H1 (cell line): ENCODE data around the gene TMEM236. TPM values are rescaled to one million over a fixed set of nuclear protein-coding genes. Genes with fewer than 3 reads are reported as not detected.

ENCODE experiments used
- CTCF ChIA-PET: fragments of 300-600 bp; sonication (Branson Sonifier 250); formaldehyde crosslinking; loops from one replicate; lab custom pipeline; 2021; ENCODE audit not compliant: partially characterized antibody; lab: Charles Lee
- POLR2A ChIA-PET: fragments of 300-600 bp; sonication (Branson Sonifier 250); formaldehyde crosslinking; loops from one replicate; lab custom pipeline; 2021; ENCODE audit warnings: inconsistent platforms; ENCODE audit not compliant: partially characterized antibody; lab: Charles Lee
- DNase-seq, 2 experiments: peaks; one replicate each; pipeline versions ENCODE4 v3.0.0 to v3.0.0-alpha.2; 2010 to 2022; ENCODE audit warnings: low spot score in 2 of 2, low read depth in 1 of 2, mixed read lengths in 1 of 2
- FAIRE-seq: peaks from 2 replicates; lab custom pipeline; 2011; peaks lifted over from hg19 to GRCh38; lab: Jason Lieb, UNC
- H2AFZ ChIP-seq: 2 replicates; pipeline ENCODE4 v1.8.1; 2012; ENCODE audit warnings: low read length, inconsistent platforms
- H2AK5ac ChIP-seq: 2 replicates; pipeline ENCODE4 v1.6.1; 2013; ENCODE audit warnings: low read depth, low read length
- H2BK120ac ChIP-seq: replicated peaks from 2 replicates; pipeline ENCODE3; 2013; ENCODE audit warnings: low read depth, low read length, inconsistent platforms
- H2BK12ac ChIP-seq: 2 replicates; pipeline ENCODE4 v1.6.1; 2013; ENCODE audit warnings: low read depth, low read length
- H2BK15ac ChIP-seq: 2 replicates; pipeline ENCODE4 v1.6.1; 2013; ENCODE audit warnings: low read length
- H2BK20ac ChIP-seq: 2 replicates; pipeline ENCODE4 v1.6.1; 2013; ENCODE audit warnings: low read length
- H2BK5ac ChIP-seq: 2 replicates; pipeline ENCODE4 v1.6.1; 2013; ENCODE audit warnings: low read depth, low read length
- H3K14ac ChIP-seq: 2 replicates; pipeline ENCODE4 v1.6.1; 2013; ENCODE audit warnings: inconsistent platforms; ENCODE audit not compliant: insufficient read length
- H3K18ac ChIP-seq: 2 replicates; pipeline ENCODE4 v1.6.1; 2013; ENCODE audit warnings: low read length; ENCODE audit errors: extremely low read depth
- H3K23ac ChIP-seq: 2 replicates; pipeline ENCODE4 v1.6.1; 2013; ENCODE audit warnings: inconsistent platforms; ENCODE audit not compliant: insufficient read length
- H3K23me2 ChIP-seq: 2 replicates; pipeline ENCODE4 v1.6.1; 2013; ENCODE audit warnings: low read depth, low read length
- H3K27ac ChIP-seq: 2 replicates; pipeline ENCODE4 v1.6.1; 2011; ENCODE audit warnings: low read depth, low read length, inconsistent platforms
- H3K27me3 ChIP-seq, 4 experiments: replicated peaks in 1 of 4; 1 replicate in 1 of 4; 2 replicates in 3 of 4; pipeline versions ENCODE4 v1.6.1 to v1.8.1; 2011 to 2013; ENCODE audit warnings: low read length in 3 of 4, mild to moderate bottlenecking in 3 of 4, inconsistent platforms in 2 of 4, mixed read lengths in 2 of 4, moderate library complexity in 1 of 4; ENCODE audit not compliant: control insufficient read depth in 3 of 4, insufficient read depth in 3 of 4; ENCODE audit errors: extremely low read depth in 1 of 4
- H3K36me3 ChIP-seq, 4 experiments: 2 replicates each; pipeline versions ENCODE4 v1.6.1 to v1.8.1; 2011 to 2013; ENCODE audit warnings: mild to moderate bottlenecking in 4 of 4, low read length in 3 of 4, moderate library complexity in 2 of 4, control low read depth in 1 of 4, inconsistent platforms in 1 of 4; ENCODE audit not compliant: insufficient read depth in 4 of 4, control insufficient read depth in 2 of 4
- H3K4ac ChIP-seq: replicated peaks from 2 replicates; pipeline ENCODE3; 2013; ENCODE audit warnings: low read length, low read depth, mixed read lengths, inconsistent platforms; ENCODE audit not compliant: insufficient read length
- H3K4me1 ChIP-seq, 4 experiments: replicated peaks in 1 of 4; 1 replicate in 1 of 4; 2 replicates in 3 of 4; pipeline versions ENCODE4 v1.6.1 to v1.8.1; 2011 to 2013; ENCODE audit warnings: low read length in 3 of 4, inconsistent platforms in 2 of 4, mixed read lengths in 1 of 4; ENCODE audit not compliant: insufficient read depth in 4 of 4, control insufficient read depth in 3 of 4
- H3K4me2 ChIP-seq, 2 experiments: 2 replicates each; pipeline versions ENCODE4 v1.6.1 to v1.8.1; 2011 to 2013; ENCODE audit warnings: low read depth in 2 of 2, low read length in 2 of 2, control low read depth in 1 of 2, inconsistent platforms in 1 of 2, mild to moderate bottlenecking in 1 of 2; ENCODE audit not compliant: insufficient read depth in 1 of 2
- H3K4me3 ChIP-seq, 4 experiments: fragments of 200-600, 300-600 bp in 1 of 4; sonication (generic), shearing (Covaris generic), sonication (Bioruptor Twin) in 1 of 4; 2 replicates each; pipeline versions ENCODE4 v1.5.1 to v1.8.1; 2011 to 2016; ENCODE audit warnings: low read length in 4 of 4, low read depth in 3 of 4, control low read depth in 2 of 4, inconsistent platforms in 2 of 4, mild to moderate bottlenecking in 2 of 4, mixed read lengths in 1 of 4, moderate library complexity in 1 of 4; ENCODE audit not compliant: insufficient read depth in 2 of 4; ENCODE audit errors: extremely low read depth in 1 of 4
- H3K56ac ChIP-seq: replicated peaks from 2 replicates; pipeline ENCODE3; 2013; ENCODE audit warnings: low read depth, mild to moderate bottlenecking, mixed read lengths, low read length, inconsistent platforms; ENCODE audit not compliant: insufficient read length
- H3K79me1 ChIP-seq: 2 replicates; pipeline ENCODE4 v1.6.1; 2013; ENCODE audit warnings: low read depth, low read length, control low read depth
- H3K79me2 ChIP-seq, 2 experiments: 2 replicates each; pipeline versions ENCODE4 v1.6.1 to v1.8.1; 2012 to 2013; ENCODE audit warnings: low read length in 2 of 2, mild to moderate bottlenecking in 2 of 2, inconsistent platforms in 1 of 2; ENCODE audit not compliant: insufficient read depth in 2 of 2, control insufficient read depth in 1 of 2
- H3K9ac ChIP-seq, 4 experiments: replicated peaks in 1 of 4; 1 replicate in 1 of 4; 2 replicates in 3 of 4; pipeline versions ENCODE4 v1.6.1 to v1.8.1; 2011 to 2013; ENCODE audit warnings: low read depth in 3 of 4, low read length in 3 of 4, control low read depth in 2 of 4, mild to moderate bottlenecking in 2 of 4, moderate library complexity in 2 of 4, inconsistent platforms in 1 of 4; ENCODE audit errors: extremely low read depth in 1 of 4
- H3K9me3 ChIP-seq, 2 experiments: 2 replicates each; pipeline versions ENCODE4 v1.6.1 to v1.8.1; 2012 to 2013; ENCODE audit warnings: mild to moderate bottlenecking in 2 of 2, moderate library complexity in 2 of 2, control low read depth in 1 of 2, inconsistent platforms in 1 of 2, low read depth in 1 of 2, low read length in 1 of 2, mixed read lengths in 1 of 2; ENCODE audit not compliant: insufficient read depth in 2 of 2
- H4K20me1 ChIP-seq, 2 experiments: replicated peaks in 1 of 2; 2 replicates each; pipeline versions ENCODE3 to v1.8.1; 2011 to 2013; ENCODE audit warnings: inconsistent platforms in 2 of 2, low read length in 2 of 2, mild to moderate bottlenecking in 1 of 2; ENCODE audit not compliant: insufficient read depth in 2 of 2, control insufficient read depth in 1 of 2
- H4K5ac ChIP-seq: 2 replicates; pipeline ENCODE4 v1.6.1; 2013; ENCODE audit warnings: low read length, low read depth, mixed read lengths, inconsistent platforms; ENCODE audit not compliant: insufficient read length
- H4K8ac ChIP-seq: 2 replicates; pipeline ENCODE4 v1.8.0; 2013; ENCODE audit warnings: mild to moderate bottlenecking, moderate library complexity, low read length, inconsistent platforms; ENCODE audit not compliant: insufficient read depth; ENCODE audit errors: extremely low read depth
- H4K91ac ChIP-seq: replicated peaks from 2 replicates; pipeline ENCODE3; 2013; ENCODE audit warnings: low read length, mixed read lengths, inconsistent platforms; ENCODE audit not compliant: insufficient read length
- ATF3 ChIP-seq: IDR thresholded peaks from 2 replicates; pipeline ENCODE4 v1.6.1; 2011; ENCODE audit warnings: low read depth, mild to moderate bottlenecking, low read length; ENCODE audit not compliant: insufficient read depth
- MAFK ChIP-seq: IDR thresholded peaks from 2 replicates; pipeline ENCODE4 v1.6.1; 2012; ENCODE audit warnings: low read depth, mild to moderate bottlenecking, improper control_type of control experiment, low read length
- WGBS, 2 experiments: shearing (Covaris generic) in 1 of 2; methylation state at CpG; one replicate each; pipeline versions ENCODE4 v1.1.6 to v1.1.7; 2013 to 2015; ENCODE audit warnings: low lambda C conversion rate in 2 of 2, mixed read lengths in 2 of 2, inconsistent platforms in 1 of 2, low coverage in 1 of 2, missing lambda C conversion rate in 1 of 2; ENCODE audit not compliant: insufficient replicate concordance in 2 of 2, insufficient coverage in 1 of 2, insufficient read length in 1 of 2; ENCODE audit errors: extremely low coverage in 1 of 2, missing lambda C conversion rate in 1 of 2; 5-methylcytosine and 5-hydroxymethylcytosine counted together
- polyA plus RNA-seq, 7 experiments: library from polyadenylated mRNA; depleted of rRNA in 3 of 7; stranded (reverse) in 5 of 7; unstranded in 2 of 7; fragments of >200 nt in 5 of 7; fragments of 200-250 nt in 2 of 7; gene quantifications; 1 replicate in 5 of 7; 2 replicates in 1 of 7; 4 replicates in 1 of 7; pipeline versions ENCODE4 v1.2.1 to v1.2.3, GENCODE V29; 2011 to 2013; ENCODE audit warnings: missing spikeins in 2 of 7, mixed read lengths in 2 of 7
- total RNA-seq: library from RNA; stranded (reverse); fragmentation: NEBNext Ultra II Directional; extraction: Animal tissue kit (Norgen Biotek cat#: 25700); gene quantifications from 2 replicates; pipeline ENCODE4 v1.2.1, GENCODE V29; 2021

The TMEM236 gene
- total and polyA plus RNA-seq, 2 of the 8 experiments (the other 6 are each of a cell fraction or from before 2014, with no cell fraction given): 0.02 to 0.07 TPM

- H4K91ac ChIP-seq: no peak overlapping the region
- no peak overlapping the region for H2BK15ac ChIP-seq
- no peak overlapping the region for H3K4ac ChIP-seq
- H3K4me2 ChIP-seq: no peak overlapping the region
- no peaks in the 10 kb centered on the region for H3K79me1 ChIP-seq
- no peak overlapping the region for H3K14ac ChIP-seq
- H3K79me2 ChIP-seq: no peaks in the 10 kb centered on the region
- H2BK12ac ChIP-seq: no peak overlapping the region
- no peak overlapping the region for H4K5ac ChIP-seq
- POLR2A ChIA-PET: no interaction called here
- no peak overlapping the region for H2AK5ac ChIP-seq
- H3K27ac ChIP-seq: no peak overlapping the region
- no peak overlapping the region for H3K9ac ChIP-seq
- H3K18ac ChIP-seq: no peak overlapping the region
- H4K20me1 ChIP-seq: no peaks in the 10 kb centered on the region
- no peak overlapping the region for H3K23ac ChIP-seq
- H3K4me1 ChIP-seq: no peaks in the 10 kb centered on the region
- H4K8ac ChIP-seq: no peak overlapping the region
- no peak overlapping the region for H3K56ac ChIP-seq
- no peak for DNase-seq
- TF ChIP-seq MAFK (peak; percentile 58; the same call in 1 of the 2 replicates), ATF3 (no peak)
- TF ChIP-seq, all 59 proteins: peak for 1
- Histone ChIP-seq H2BK120ac (no peak overlapping the region), H3K23me2 (no peaks in the 10 kb centered on the region), H3K36me3 (no peaks in the 10 kb centered on the region), H3K9me3 (no peaks in the 10 kb centered on the region), H3K4me3 (no peak overlapping the region), H2AFZ (no peak overlapping the region), H2BK20ac (no peak overlapping the region), H2BK5ac (no peak overlapping the region), H3K27me3 (no peaks in the 10 kb centered on the region; a peak in 1 of 7 replicates)
- CTCF ChIA-PET: interaction anchor here (0.7 kb wide), 1 partner anchor 29 kb away, joined by 3 read pairs; no protein-coding TSS in a partner anchor
- no peak for FAIRE-seq
- WGBS, 2 experiments: 79% methylated on average over 1 of the region's 1 CpG; no CpG with 5 or more reads in 1 of the 2 experiments
Observed at GRCh38 chr10:17740668-17741067, 11.3 kb upstream of the TMEM236 start.
